SK-N-MC (cell line): ENCODE measurements around the gene SARM1.

Experiments used
- DNase-seq: peaks from one replicate; pipeline ENCODE4 v3.0.0-alpha.2; 2011; ENCODE audit warnings: low read depth, low spot score
- H3K27ac ChIP-seq: fragments of 200-600 bp; sonication (generic); 2 replicates; pipeline ENCODE4 v1.5.1; 2016; ENCODE audit warnings: mixed run types
- H3K36me3 ChIP-seq: fragments of 200-600 bp; sonication (generic); 2 replicates; pipeline ENCODE4 v1.6.1; 2017; ENCODE audit warnings: antibody characterized with exemption, low read length, mixed read lengths; ENCODE audit not compliant: insufficient read depth
- H3K4me3 ChIP-seq: fragments of 200-600 bp; sonication (generic); 2 replicates; pipeline ENCODE4 v1.5.1; 2016
- H3K9ac ChIP-seq: fragments of 200-600 bp; sonication (generic); 2 replicates; pipeline ENCODE4 v1.8.0; 2017; ENCODE audit warnings: mixed run types, mixed read lengths; ENCODE audit not compliant: insufficient read length
- H3K9me3 ChIP-seq: fragments of 200-600 bp; sonication (generic); 2 replicates; pipeline ENCODE4 v1.6.1; 2017; ENCODE audit warnings: low read depth, mild to moderate bottlenecking, antibody characterized with exemption, low read length, moderate library complexity, mixed read lengths
- EZH2 ChIP-seq: fragments of 200-600 bp; sonication (generic); IDR thresholded peaks from one replicate; pipeline ENCODE4 v1.6.1; 2017; ENCODE audit warnings: antibody characterized with exemption
- FOXP2 ChIP-seq: optimal IDR thresholded peaks from 2 replicates; pipeline ENCODE3; 2011; ENCODE audit warnings: mild to moderate bottlenecking, moderate library complexity; ENCODE audit not compliant: insufficient read depth; ENCODE audit errors: extremely low read length, control extremely low read depth
- POLR2AphosphoS5 ChIP-seq: IDR thresholded peaks from 2 replicates; pipeline ENCODE4 v1.6.1; 2012; ENCODE audit warnings: mild to moderate bottlenecking, low read depth, low read length, borderline replicate concordance

The SARM1 gene

DNA sequence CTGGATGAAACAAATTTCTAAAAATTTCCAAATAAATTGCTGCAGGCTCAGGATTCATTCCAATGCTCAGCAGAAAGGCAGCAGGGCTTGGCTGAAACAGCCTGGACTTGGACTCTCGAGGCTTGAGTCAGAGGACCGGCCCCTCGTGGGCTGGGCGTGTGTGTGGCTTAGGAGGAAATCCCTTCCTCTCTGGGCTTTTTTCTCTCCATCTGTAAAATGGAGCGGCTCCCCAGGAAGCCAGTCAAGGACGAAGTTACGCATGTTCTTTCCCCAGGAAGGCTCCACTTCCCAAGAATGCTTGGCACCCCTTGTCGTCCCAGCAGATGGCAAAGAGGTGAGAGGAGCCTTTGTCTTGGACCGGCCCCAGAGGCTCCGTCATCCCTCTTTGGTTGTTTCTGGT lies 21.0 kb downstream of the SARM1 start:
- Histone ChIP-seq H3K36me3 (no peaks in the 10 kb centered on the region), H3K9ac (no peak overlapping the region), H3K27ac (no peak overlapping the region), H3K9me3 (no peaks in the 10 kb centered on the region), H3K4me3 (no peak overlapping the region)
- TF ChIP-seq POLR2AphosphoS5: no peak
- TF ChIP-seq EZH2: no peak
- TF ChIP-seq FOXP2: no peak
- DNase-seq: no peak

DNA sequence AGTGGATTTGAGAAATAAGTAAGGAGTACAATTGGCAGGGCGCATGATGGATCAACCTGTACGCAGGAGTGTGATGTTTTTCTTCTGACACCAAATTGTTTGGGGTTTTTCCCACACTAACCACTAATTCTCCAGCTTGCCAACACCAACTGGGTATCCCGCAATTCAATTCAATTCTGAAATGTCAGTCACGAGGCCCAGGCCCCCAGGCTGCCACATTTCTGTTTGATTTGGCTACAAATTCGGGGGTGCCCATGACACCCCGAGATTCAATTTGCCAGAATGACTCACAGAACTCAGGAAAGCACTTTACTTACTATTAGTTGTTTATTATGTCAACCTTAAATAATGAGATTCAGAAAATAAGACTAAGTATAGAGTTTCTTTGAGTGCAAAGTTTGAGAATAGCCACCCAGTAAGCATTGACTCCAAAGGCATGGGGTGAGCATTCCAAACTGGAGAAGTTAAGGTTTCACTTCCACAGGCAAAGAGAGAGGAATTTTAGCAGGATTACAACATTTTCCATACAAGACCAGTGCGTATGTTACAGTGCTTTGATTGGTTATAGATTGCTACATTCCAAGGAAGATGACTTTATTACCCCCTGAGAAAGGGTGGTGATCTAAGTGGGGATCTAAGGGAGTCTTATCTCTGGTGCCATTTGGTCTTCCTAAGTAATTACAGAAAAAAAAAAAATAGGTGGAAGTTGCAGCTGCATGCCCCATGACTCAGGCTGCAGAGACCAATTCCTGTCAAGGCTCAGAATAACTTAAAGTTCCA lies 23.0 kb downstream of the SARM1 start:
- Histone ChIP-seq H3K9ac (no peak overlapping the region), H3K9me3 (no peaks in the 10 kb centered on the region), H3K4me3 (no peak overlapping the region), H3K27ac (no peak overlapping the region), H3K36me3 (no peaks in the 10 kb centered on the region)
- TF ChIP-seq EZH2: no peak
- TF ChIP-seq POLR2AphosphoS5: no peak
- no peak for TF ChIP-seq FOXP2
- DNase-seq: no peak

DNA sequence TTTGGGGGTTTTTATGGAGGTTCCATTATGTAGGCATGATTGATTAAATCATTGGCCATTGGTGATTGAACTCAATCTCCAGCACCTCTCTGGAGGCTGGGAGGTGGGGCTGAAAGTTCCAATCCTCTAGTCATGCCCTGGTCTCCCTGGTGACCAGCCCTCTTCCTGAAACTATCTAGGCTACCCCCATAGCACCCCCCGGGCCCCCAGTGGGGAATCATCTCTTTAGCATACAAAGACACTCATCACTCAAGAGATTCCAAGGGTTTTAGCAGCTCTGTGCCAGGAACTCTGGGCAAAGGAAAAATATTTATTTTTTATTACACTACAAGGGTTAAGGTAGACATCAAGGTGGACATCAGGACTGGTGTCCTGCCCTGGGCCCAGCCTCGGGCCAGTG lies 23.9 kb downstream of the SARM1 start:
- Histone ChIP-seq H3K9ac (no peak overlapping the region), H3K9me3 (no peaks in the 10 kb centered on the region), H3K36me3 (no peaks in the 10 kb centered on the region), H3K4me3 (no peak overlapping the region), H3K27ac (no peak overlapping the region)
- TF ChIP-seq EZH2: no peak
- no peak for TF ChIP-seq POLR2AphosphoS5
- TF ChIP-seq FOXP2: no peak
- DNase-seq: no peak

DNA sequence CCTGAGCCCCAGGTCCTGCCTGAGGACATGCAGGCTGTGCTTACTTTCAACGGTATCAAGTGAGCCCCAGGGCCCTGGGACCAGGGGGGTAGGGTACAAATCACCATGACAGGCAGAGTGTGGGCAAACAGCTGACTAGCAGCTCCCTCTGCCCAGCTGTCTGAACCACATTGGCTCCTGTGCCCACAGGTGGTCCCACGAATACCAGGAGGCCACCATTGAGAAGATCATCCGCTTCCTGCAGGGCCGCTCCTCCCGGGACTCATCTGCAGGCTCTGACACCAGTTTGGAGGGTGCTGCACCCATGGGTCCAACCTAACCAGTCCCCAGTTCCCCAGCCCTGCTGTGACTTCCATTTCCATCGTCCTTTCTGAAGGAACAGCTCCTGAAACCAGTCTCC lies 24.5 kb downstream of the SARM1 start:
- H3K36me3 ChIP-seq: no peaks in the 10 kb centered on the region
- H3K9me3 ChIP-seq: no peaks in the 10 kb centered on the region
- H3K27ac ChIP-seq: no peak overlapping the region
- DNase-seq: no peak
- no peak overlapping the region for H3K4me3 ChIP-seq
- TF ChIP-seq POLR2AphosphoS5 (no peak), EZH2 (no peak), FOXP2 (no peak)
- H3K9ac ChIP-seq: no peak overlapping the region

DNA sequence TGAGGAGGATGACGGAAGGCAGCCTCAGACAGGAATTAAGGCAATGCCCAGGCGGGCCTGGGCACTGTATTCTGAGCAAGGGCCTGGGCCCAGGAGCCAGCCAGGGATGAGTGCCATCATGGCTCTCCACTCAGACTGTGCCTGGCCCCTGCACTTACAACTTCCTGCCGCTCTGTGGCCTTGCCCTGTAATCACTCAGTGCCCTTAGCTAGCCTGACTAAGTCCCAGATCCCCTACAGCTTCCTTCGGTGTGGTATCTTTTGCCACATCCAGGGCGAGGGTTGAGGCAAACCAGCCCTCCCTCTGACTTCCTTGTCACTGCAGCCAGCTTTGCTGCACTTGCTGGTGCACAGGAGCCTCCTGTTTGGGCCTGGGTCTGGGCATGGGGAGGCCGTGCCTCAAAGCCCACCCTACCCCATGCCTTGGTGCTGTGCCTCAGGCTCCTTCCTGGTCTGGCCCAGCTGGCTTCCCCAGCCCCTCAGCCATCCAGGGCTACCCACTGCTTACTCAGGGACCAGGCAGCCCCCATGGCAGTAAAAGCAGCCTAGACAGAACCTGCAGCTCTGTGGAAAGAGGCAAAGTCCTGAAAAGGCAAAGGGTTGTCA lies 25.2 kb downstream of the SARM1 start:
- H3K9me3 ChIP-seq: no peaks in the 10 kb centered on the region
- no peak overlapping the region for H3K4me3 ChIP-seq
- H3K9ac ChIP-seq: no peak overlapping the region
- TF ChIP-seq EZH2 (no peak), POLR2AphosphoS5 (no peak), FOXP2 (no peak)
- no peaks in the 10 kb centered on the region for H3K36me3 ChIP-seq
- no peak overlapping the region for H3K27ac ChIP-seq
- DNase-seq: no peak

DNA sequence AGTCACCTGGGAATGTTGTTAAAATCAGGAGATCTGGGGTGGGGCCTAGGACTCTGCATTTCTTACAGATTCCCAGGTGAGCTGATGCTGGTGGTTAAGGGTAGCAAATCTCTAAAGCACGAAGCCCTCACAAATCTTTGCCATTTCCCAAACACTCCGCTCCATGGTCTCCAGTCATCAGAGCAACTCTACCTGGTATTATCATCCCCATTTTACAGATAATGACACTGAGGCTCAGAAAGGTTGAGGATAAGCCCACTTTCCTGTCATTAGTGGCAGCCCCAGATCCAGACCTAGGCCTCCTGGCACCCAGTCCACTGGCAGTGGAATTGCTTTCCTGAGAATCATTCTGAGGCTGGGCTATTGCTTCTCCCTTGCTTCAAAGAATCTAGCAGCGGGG lies 25.8 kb downstream of the SARM1 start:
- no peaks in the 10 kb centered on the region for H3K36me3 ChIP-seq
- H3K4me3 ChIP-seq: no peak overlapping the region
- H3K27ac ChIP-seq: no peak overlapping the region
- TF ChIP-seq FOXP2: no peak
- TF ChIP-seq POLR2AphosphoS5: no peak
- DNase-seq: no peak
- H3K9me3 ChIP-seq: no peaks in the 10 kb centered on the region
- H3K9ac ChIP-seq: no peak overlapping the region

DNA sequence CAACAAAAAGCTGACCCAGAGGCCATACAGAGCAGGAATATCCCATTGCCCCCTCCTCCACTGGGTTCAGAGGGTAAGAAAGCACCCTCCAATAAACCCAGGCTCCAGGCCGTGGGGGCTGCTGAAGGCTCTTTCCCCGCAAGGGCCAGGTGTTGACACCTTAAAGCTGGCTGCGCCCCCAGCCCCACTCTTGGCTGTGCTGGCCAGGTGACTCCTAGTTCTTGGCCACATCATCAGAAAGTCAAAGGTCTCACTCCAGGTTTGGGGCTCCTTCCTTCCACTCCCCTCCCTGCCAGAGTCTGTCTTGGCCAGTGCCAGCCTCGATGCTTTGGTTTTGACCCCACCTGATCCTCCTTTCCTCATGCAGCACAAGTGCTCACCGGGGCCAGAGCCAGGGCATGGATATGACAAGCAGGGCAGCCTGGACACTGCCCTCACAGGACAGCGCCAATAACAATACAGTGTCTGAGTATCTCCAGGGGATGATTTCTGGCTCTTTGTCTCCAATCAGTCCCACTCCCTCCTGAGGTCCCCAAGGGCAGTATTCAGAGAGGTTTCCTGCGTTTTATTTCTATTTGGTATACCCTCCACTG lies 26.3 kb downstream of the SARM1 start:
- Histone ChIP-seq H3K4me3 (no peak overlapping the region), H3K36me3 (no peaks in the 10 kb centered on the region), H3K27ac (no peak overlapping the region), H3K9ac (no peak overlapping the region), H3K9me3 (no peaks in the 10 kb centered on the region)
- TF ChIP-seq POLR2AphosphoS5: no peak
- TF ChIP-seq EZH2: no peak
- no peak for TF ChIP-seq FOXP2
- DNase-seq: no peak

DNA sequence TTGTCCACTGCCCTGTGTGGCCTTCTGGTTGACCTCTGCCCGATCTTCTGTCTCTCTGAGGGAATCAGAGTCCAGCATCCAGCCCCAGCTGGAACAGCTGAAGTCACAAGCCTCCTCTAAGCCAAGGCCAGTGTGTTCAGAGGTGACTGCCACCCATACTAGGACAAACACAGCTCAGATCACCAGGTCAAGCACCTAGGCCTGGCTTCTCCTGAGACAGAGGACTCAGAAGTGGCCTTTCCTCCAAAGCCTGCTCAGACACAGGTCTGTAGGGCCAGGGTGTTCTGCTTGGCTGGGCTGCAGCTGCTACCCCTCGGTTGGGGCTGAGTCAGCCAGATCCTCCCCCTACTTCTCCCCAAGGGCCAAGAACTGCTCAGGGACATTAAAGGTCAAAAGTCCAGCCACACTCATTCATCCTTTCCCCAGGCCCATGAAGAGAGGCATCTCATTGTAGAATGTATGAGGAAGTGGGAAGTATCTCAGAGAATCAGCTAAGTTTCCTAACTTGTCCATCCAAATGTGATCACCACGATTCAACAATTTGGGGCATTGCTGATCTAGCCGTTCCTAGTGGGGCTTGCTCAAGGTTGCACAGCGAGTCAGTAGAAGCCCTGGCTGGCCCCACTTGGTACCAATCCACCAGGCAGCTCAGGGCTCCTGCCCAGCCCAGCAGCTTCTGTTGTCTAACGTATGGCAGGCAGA lies 26.9 kb downstream of the SARM1 start:
- no peak for DNase-seq
- Histone ChIP-seq H3K9ac (no peak overlapping the region), H3K36me3 (no peaks in the 10 kb centered on the region), H3K27ac (no peak overlapping the region), H3K9me3 (no peaks in the 10 kb centered on the region), H3K4me3 (no peak overlapping the region)
- no peak for TF ChIP-seq EZH2
- TF ChIP-seq FOXP2: no peak
- TF ChIP-seq POLR2AphosphoS5: no peak
